Measurements from ENCODE around the gene F2R. TPM values are rescaled to one million over a fixed set of nuclear protein-coding genes. Genes with fewer than 3 reads are reported as not detected.
"Not testable (repeated sequence)": the region's sequence is repeated elsewhere in the genome, so short reads cannot be mapped to it uniquely, and the experiment has no call there.

F2R gene
- 13.5 TPM for total RNA-seq (ENCODE audit: insufficient read depth, low replicate concordance)

DNA sequence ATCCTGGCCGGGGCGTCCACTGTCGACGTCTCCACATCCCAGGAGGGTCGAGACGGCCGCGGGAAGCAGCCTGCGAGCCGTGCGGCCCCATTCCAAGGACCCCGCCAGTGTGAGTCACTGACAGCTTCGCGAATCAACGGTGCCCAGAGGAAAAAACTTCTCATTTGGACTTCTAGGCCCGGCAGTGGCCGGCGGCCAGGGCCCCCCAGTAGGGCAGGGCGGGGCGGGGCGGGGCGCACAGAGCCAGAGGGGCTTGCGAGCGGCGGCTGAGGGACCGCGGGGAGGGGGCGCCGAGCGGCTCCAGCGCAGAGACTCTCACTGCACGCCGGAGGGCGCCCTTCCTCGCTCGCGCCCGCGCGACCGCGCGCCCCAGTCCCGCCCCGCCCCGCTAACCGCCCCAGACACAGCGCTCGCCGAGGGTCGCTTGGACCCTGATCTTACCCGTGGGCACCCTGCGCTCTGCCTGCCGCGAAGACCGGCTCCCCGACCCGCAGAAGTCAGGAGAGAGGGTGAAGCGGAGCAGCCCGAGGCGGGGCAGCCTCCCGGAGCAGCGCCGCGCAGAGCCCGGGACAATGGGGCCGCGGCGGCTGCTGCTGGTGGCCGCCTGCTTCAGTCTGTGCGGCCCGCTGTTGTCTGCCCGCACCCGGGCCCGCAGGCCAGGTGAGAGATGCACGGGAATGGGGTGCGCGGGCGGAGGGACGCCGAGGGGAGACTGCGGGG, at the start of gene F2R:
F2R (plus strand) TSS at position 391 of the 720 bp plus-strand sequence; CDS start at position 573, 182 bp downstream.
- DNase-seq (ENCODE audit: low spot score) = peak; percentile 43

DNA sequence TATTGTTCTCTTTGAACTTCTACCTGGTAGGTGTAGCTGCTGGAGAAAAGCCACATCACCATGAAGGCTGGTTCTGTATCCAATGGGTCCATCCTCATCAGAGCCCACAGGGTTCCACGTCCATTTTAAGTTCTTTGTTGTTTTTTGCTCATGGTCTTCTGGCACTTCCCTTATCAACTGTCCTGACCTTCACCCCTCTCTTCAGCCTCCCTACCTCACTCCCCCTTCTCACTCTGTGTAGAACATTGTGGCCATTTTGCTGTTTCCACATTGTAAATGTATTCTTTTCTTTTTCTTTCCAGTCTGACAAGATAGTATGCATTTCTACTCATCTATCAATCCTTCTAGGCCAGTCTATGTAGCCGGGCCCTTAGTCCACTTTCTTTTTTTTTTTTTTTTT, 48.4 kb upstream of the F2R start:
- no peak for DNase-seq (ENCODE audit: low spot score)

DNA sequence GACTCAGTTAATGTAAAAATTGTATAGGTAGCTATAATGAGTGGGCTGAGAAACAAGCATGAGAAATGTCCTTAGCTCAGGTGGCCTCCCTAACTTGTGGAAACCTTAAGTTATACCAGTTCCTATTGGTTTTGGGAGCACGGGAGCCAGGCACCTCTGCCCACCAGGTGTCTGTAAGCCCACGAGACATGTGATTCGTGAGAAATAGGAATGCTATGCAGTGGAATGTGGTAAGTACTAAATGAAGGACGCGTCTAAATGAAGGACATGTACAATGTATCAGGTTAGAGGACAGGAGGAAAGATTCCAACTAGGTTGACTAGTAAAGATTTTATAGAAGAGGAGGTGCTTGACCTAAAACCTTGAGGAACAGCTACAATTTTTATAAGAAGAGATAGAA, 46.7 kb upstream of the F2R start:
- no peak for DNase-seq (ENCODE audit: low spot score)

DNA sequence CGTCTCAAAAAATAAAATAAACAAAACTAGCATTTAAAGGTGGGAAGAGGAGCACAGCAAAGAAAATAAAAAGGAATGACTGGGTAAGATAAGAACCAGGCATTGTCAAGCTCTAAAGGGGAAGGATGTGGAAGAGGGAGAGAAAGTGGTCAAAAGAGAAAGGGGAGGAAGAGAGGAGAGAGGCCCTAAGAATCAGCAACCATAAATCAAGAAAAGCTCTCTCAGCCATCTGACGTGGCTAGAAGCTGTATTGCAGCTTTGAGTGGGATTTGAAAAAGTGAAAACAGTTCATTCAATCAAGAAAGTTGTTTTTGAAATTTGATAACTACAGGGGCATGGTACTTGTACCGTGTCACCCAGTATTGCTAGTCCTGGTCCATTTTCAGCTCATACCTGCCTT, 45.4 kb upstream of the F2R start:
- DNase-seq (ENCODE audit: low spot score) = no peak

DNA sequence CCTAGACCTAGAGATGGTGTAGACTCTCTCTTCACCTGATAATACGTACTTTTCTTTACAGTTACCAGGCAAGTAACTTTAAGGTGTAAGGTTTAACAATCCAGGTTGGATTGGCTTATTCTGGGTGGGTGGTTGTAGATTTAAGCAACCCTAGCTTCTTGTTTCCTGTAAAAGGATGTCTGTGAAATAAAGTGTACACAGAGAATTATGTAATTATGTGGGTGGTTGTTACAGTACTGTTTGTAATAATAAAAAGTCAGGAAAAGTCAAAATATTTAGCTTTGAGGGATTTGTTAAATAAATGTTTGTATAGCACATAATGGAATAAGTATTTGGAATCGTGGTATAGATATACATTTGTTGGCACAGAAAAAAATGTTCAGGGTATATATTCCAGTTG, 43.7 kb upstream of the F2R start:
- DNase-seq (ENCODE audit: low spot score) = no peak

DNA sequence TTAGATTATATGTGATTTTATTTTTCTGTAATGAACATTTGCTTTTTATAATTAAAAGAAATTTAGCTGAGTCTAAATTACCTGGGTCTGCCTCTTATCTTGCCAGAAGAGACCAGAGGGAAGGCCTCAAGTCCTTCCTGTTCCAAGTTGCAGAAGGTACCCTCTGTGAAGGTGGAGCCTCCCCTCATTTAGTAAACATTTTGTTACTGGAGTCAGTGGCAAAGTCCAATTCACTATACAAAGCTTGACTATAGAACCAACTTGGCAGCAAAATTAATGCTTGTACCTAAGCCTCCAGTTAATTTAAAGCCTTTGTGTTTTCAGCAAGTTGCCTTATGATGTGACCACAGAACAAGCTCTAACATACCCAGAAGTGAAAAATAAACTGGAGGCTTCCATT, 42.8 kb upstream of the F2R start:
- no peak for DNase-seq (ENCODE audit: low spot score)

DNA sequence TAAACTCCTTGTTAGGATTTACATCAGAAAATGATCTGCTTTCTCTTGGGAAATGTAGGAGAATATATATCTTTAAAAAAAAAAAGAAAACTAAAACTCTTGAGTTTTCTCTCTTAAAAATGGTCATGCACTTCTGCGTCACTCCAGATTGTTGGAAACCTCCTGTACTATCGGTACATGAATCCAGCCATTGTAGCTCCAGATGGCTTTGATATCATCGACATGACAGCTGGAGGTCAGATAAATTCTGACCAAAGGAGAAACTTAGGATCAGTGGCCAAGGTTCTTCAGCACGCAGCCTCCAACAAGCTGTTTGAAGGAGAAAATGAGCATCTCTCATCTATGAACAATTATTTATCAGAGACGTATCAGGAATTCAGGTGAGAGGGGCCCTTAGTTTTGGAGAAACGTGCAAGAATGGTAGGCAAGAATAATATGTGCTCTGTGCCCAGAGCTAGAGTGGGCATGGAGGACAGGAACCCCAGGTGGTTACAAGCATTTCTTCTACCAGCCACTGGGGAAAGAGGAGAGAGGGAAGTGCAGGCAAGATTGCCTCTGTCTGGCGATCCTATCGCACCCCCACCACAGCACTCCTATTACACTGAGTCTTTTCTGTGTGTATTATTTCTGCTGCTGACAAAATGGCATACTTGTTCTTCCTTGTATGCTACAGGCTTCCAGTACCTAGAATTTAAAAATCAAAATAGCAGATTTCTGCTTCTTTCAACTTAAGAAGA, 41.4 kb upstream of the F2R start:
- DNase-seq (ENCODE audit: low spot score) = no peak

DNA sequence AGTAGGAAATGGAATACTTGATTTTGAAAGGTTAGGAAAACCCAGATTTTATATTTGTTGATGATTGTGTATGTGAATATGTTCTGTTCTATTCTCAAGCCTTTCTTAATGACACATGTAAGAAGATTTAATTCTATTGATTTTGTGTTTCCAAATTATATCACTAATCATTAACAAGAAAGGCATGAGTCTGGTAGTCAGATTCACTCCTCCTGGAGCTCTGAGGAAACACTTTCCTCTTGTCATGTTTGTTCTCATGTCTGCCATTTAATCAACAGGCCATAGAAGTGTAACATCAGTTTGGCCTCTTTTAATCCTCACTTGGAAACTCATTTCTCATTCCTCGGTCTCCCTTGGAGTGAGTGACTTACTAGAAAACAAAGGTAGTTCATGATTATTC, 40.6 kb upstream of the F2R start:
- no peak for DNase-seq (ENCODE audit: low spot score)

DNA sequence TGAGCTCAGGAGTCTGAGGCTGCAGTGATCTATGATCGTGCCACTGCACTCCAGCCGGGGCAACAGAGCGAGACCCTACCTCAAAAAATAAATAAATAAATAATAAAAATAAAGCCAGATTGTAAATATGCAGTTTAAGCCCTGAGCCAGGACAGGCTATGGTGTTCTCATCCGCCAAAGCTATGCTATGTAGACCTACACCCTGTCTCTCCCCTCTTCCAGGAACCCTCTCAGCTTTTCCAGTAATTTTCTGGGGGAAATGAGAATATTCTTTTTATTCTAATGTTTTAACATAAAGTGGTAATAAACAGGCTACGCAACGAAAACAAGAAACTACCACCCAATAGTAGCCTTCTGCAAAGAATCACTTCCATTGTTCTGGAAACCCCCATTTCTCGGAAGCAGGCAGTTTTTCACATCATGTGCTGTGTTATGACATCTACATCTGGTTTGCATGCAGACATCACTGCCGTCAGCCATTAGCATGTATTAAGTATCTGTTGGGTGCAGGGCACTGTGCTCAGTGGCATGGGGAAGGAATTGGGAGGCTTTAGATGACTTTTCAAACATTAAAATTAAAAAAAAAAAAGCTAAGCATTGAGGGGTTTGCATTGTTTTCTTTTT, 38.0 kb upstream of the F2R start:
- no peak for DNase-seq (ENCODE audit: low spot score)

DNA sequence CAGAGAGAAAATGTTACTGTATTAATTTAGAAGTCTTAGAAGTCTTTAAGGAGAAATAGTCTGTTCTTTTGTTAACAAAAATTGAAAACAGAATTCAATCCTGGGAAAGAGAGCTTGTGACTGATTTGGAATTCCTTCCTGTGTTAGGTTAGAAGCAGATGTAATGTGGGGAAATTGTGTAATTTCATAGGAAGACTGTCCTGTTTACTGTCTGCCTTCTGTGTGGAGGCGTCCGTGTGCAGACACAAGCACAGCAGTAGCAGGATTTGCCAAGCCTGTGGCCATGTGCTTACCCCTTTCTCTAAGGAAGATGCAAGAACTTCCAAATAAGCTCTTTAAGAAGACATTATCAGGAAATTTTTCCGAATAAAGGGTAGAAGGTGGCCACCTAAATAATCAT, 36.7 kb upstream of the F2R start:
- peak; percentile 47 for DNase-seq (ENCODE audit: low spot score)

DNA sequence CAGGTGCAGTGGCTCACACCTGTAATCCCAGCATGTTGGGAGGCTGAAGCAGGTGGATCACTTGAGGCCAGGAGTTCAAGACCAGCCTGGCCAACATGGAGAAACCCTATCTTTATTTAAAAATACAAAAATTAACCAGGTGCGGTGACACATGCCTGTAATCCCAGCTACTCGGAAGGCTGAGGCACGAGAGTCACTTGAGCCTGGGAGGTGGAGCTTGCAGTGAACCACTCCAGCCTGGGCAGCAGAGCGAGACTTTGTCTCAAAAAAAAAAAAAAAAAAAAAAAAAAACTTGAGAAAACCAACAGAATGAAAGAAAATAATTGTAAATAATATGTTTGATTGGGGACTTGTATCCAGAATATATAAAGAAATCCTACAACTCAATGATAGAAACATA, 35.1 kb upstream of the F2R start:
- not testable (repeated sequence) for DNase-seq (ENCODE audit: low spot score)

DNA sequence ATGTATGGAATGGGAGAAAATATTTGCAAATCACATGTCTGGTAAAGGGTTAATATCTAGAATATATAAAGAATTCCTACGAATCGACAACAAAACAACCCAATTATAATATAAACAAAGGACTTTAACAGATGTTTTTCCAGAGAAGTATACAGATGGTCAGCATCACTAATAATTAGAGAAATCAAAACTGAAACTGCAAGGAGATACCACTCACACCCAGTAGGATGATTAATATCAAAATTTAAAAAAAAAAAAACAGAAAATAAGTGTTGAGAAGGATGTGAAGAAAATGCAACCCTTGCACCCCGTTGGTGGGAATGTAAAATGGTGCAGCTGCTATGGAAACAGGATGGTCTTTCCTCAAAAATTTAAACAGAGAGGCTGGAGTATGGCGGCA, 34.6 kb upstream of the F2R start:
- no peak for DNase-seq (ENCODE audit: low spot score)

DNA sequence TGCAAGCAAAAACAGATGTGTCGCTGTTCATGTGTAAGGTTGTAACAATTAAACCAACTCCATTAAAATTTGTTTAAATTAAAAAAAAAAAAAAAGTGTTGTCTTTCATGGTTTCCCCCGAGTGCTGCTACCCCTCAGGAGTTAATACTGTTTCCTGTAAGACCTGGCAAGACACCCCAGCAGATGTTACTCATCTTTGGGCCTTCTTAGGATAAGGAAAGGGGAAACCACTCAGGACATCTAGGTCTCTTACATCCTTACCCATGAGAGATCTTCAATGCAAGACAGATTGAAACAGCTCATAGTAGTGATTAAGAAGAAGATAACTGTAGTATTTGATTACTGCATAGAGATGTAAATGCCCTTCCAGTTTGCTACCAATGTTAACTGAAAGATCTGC, 33.5 kb upstream of the F2R start:
- no peak for DNase-seq (ENCODE audit: low spot score)

DNA sequence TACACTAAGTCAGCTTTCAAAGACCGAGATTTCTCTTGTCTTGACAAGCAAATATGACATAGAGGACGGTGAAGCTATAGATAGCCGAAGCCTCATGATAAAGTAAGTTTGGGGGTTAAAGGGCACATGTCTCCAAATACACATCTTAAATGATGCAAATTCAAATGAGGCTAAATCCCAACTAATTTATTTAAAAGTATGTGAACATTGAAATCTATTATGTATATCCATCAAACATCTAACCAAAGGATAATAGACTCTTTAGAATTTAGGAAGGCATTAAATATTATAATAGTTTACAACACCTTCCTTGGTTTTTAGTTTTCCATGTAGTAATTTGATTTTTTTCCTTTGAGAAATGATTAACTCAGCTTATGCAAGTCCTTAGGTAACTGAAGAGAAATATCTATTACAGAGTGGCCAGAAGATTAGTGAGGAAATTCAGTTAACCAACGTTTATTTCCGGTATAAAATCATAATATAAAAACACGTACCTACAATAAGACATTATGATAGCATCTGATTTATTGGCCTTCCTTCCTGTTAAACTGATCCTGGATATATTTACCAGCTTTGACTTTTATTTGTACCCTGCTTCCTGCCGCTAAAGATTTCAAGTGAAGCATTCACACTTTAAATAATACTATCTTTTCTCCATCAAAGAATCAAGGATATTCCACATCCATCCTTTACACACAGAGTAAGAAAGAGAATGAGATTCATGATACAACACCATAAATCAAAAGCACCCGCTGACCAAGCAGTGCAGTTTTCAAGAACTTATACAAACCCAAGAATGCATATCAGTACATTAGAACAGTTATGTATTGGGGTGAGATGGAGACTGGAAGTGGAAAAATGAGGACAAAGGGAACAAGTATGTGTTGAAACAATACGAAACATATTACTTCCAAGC, 31.9 kb upstream of the F2R start:
- DNase-seq (ENCODE audit: low spot score) = no peak

DNA sequence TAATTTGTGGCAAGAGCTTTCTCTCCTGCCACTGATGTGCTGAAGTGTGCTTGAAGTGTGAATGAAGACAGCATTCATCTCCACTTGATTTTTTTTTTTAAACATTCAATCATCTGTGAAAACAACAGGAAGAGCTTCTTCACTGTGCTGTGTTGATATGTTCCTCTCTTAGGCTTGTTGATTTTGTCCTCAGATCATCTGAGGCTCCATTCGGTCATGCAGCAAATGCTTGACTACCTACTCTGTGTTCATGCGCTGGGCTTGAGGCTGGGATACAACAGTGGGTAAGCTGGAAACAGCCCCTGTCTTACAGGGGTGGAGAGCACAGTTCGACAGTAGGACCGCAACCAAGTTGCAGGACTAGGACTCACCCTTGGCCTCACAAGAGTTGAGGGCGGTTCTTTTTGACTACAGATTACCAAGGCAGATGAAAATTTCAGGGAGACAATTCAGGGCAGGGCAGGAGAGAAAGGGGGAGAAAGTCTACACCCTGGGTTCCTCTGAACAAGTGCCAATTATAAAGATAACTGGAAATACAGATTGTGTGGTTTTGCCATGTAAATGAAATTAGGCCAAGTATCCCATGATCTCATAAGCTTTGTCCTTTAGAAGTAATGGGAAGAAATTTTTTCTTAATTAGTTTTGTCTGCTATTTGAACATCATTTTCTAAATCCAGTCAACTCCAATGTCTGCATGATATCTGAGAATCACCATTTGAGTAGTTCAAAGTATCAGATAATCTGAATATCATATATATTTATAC, 31.0 kb upstream of the F2R start:
- DNase-seq (ENCODE audit: low spot score) = no peak

DNA sequence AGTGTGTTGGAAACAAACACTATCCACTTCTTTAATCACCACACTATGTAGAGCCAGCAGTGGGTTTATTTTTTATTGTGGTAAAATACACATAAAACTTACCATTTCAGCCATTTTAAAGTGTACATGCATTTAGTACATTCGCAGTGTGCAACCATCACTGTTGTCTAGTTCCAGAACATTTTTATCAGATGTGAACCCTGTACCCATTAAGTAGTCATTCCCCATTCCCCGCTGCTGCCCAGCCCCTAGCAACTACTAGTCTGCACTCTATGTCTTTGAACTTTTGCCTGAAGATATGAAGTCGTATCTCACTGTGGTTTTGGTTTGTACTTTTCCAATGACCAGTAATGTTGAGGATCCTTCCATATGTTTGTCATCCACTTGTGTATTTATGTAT, 30.2 kb upstream of the F2R start:
- DNase-seq (ENCODE audit: low spot score) = no peak

DNA sequence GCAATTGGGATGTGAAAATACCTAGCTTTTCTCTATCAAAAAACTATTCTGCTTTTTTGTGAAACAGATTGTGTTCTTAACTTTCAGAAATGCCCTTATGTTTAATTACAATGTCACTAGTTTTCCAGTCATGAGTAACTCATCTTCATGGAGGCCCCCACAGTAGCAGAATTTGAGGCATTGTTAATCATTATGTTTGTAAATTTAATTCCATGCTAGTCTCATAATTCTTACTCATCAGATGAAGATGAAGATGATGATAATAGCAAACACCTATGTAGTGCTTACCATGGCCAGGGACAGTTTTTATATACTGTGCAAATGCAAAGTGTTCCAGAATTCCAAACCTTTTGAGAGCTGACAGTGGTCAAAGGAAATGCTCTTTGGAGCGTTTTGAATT, 27.7 kb upstream of the F2R start:
- no peak for DNase-seq (ENCODE audit: low spot score)

DNA sequence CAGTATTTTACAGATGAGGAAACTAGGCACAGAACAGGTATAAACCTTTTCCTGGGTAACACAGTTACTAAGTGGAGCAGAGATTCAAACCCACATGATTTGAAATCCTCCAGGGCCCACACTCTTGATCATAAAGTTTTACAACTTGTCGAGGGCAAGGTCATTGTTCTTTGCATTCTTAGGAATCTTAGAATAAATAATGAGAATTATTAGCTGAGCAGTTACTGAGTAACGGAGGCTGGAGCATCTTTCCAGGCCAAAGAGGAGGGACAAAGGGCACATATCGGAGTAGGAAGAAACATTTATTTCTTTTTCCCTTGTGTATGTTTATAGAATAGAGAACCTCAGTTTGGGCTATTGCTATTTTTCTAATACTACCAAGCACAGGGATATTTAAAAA, 27.1 kb upstream of the F2R start:
- no peak for DNase-seq (ENCODE audit: low spot score)

DNA sequence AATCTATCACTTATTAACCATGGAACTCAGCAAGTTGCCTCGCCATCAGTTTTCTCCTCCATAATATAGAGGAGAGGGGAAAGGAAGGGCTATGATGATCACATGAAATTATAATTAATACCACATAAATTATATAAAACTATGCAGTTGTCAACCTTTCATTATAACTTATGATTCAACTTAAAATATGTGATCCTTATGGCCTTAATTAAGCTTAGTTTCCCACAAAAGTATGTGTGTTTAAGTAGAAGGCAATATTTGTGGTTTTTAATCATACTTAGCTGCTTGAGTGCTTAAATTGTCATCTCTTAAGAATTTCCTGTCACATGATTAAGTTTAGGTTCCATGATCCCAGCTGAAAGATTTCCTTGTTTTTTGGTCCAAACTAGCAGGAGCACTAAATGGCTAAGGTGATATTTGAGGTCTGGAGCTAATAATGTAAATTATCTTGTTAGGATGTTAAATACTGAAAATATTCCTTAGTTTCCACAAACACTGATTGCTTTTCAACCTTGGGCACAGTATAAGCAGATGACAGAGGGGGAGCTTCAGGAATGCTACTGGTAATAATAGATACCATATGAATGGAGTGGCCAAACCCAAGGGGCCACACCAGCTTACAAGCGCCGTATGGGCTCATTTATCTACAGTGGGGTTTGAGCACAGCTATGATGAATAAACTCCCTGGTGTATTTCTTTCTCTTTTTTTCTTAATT, 26.4 kb upstream of the F2R start:
- peak; percentile 12 for DNase-seq (ENCODE audit: low spot score)

DNA sequence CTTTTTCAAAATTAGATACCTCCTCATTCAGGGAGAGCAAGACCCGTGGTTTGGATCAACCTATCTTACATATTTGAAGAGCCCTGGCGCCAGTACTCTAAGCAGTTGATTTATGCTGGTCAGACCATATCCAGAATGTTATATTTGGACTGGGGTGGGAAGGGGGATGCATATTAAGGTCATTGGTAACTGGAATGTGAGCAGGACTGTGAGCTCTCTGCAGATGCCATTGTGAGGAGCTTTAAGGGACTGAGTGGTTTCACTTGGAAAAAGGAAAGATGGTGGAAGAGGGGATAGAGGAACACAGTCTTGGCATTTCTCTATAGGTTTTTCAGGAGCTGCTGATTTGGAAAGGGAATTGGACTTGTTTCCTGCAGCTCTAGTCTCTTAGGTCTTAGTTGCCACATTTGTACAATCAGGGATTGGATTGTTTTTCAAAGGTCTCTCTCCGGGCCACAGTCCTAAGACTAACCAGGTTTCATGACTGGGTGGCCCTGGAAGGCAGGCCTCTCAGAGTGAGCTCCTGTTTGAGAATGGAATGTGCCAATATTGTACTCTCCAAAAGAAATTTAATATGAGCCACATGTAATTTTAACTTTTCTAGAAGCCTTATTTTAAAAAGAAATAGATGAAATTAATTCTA, 25.8 kb upstream of the F2R start:
- no peak for DNase-seq (ENCODE audit: low spot score)
